ENCODE results near the gene GAS7. TPM values are rescaled to one million over a fixed set of nuclear protein-coding genes. Genes with fewer than 3 reads are reported as not detected.

The GAS7 gene
- total and polyA plus RNA-seq, 2 of the 13 experiments (the other 11 are each of a cell fraction or from before 2014, with no cell fraction given), result 1.0 to 5.2 TPM

DNA sequence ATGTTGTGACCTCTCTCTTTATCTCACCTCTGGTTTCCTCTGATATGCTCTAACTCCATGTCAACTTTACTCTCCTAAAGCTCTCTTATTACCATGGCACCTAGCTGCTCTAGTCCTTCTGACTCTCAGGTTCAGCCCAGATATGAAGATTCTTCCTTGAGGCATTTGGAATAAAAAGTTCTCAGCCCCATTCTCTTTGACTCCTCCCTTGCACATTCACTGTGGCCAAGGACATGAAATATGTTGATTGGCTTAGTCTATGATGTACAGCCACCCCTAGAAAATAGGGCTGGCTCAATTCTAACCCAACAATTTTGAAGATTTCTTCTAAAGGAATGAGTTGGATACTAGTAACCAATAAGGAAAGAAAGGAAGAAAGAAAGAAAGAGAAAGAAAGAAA lies 20.8 kb upstream of the GAS7 start:
- POLR2A ChIA-PET, result no interaction called here
- DNase-seq (ENCODE audit: low spot score) (no peak), ATAC-seq (no peak), FAIRE-seq (no peak)
- Histone ChIP-seq H3K27me3 (ENCODE audit: control insufficient read depth in 1 of 2, insufficient read depth in 2 of 2, low read length in 2 of 2) (no peaks in the 10 kb centered on the region), H3K36me3 (replicated peaks in 1 of 2; ENCODE audit: control insufficient read depth in 1 of 2, insufficient read depth in 2 of 2, low read length in 2 of 2) (no peaks in the 10 kb centered on the region), H3K9me3 (ENCODE audit: low read length) (no peaks in the 10 kb centered on the region), H3K27ac (ENCODE audit: extremely low read length, insufficient read depth, low read length) (no peak overlapping the region), H2AFZ (ENCODE audit: low read length) (no peak overlapping the region), H3K4me1 (ENCODE audit: insufficient read depth, low read length) (no peaks in the 10 kb centered on the region), H3K4me2 (ENCODE audit: low read depth, low read length) (no peak overlapping the region), H3K4me3 (replicated peaks in 1 of 3; ENCODE audit: insufficient read depth in 1 of 3, low read depth in 2 of 3, low read length in 3 of 3) (no peak overlapping the region), H4K20me1 (ENCODE audit: insufficient read depth, low read length) (no peaks in the 10 kb centered on the region), H3K79me2 (ENCODE audit: insufficient read depth, low read length) (no peaks in the 10 kb centered on the region), H3K9ac (ENCODE audit: insufficient read depth, low read depth, low read length) (no peak overlapping the region)
- TF ChIP-seq RNF219 (CRISPR knock-in tag; IDR thresholded peaks at IDR 0.05), result no peak
- no peak for TF ChIP-seq EEA1 (CRISPR knock-in tag; IDR thresholded peaks at IDR 0.05; ENCODE audit: borderline replicate concordance)
- TF ChIP-seq ZKSCAN1 (IDR thresholded peaks at IDR 0.05; ENCODE audit: low read length), result no peak
- TF ChIP-seq SNAPC2 (CRISPR knock-in tag; IDR thresholded peaks at IDR 0.05), result no peak
- no peak for TF ChIP-seq HINFP (CRISPR knock-in tag; IDR thresholded peaks at IDR 0.05; ENCODE audit: low read depth)
- TF ChIP-seq NR2F1 (CRISPR knock-in tag; IDR thresholded peaks at IDR 0.05), result no peak
- TF ChIP-seq TAF1 (CRISPR knock-in tag; IDR thresholded peaks at IDR 0.05), result no peak
- no TSS peak for BruUV-seq (replicated peaks)
- in situ Hi-C loops (cut with HindIII; ENCODE audit: extremely low pct_ligation_motif_present, low pct_unique_long_range_greater_than_20kb), result loop anchor here (25.0 kb wide), 1 partner anchor 107 kb away; no protein-coding TSS in a partner anchor
- intact Hi-C loops (cut with micrococcal nuclease; ENCODE audit: unreplicated experiment), result no loop called here
- CTCF ChIA-PET (ENCODE audit: low intra/inter-chr PET ratio, low total read pairs), result no interaction called here
